Measurements from ENCODE around the gene HLA-B.

DNA sequence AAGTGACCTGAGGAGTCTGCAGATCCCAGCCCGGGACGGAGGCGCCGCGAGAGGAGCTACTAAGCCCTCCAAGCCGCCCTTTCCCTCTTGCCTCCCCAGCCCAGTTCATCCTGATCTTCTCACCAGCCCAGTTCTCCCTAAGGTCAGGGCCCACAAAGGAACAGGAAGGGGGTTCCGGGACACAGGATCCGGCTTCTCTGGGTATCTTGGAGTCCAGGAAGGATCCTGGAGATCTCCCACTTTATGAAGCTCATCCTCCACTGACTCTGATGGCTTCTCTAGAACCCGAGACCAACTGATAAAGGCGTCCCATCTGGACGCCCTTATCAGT lies 48.2 kb downstream of the HLA-B start:
- TF ChIP-seq, protein P1, sequence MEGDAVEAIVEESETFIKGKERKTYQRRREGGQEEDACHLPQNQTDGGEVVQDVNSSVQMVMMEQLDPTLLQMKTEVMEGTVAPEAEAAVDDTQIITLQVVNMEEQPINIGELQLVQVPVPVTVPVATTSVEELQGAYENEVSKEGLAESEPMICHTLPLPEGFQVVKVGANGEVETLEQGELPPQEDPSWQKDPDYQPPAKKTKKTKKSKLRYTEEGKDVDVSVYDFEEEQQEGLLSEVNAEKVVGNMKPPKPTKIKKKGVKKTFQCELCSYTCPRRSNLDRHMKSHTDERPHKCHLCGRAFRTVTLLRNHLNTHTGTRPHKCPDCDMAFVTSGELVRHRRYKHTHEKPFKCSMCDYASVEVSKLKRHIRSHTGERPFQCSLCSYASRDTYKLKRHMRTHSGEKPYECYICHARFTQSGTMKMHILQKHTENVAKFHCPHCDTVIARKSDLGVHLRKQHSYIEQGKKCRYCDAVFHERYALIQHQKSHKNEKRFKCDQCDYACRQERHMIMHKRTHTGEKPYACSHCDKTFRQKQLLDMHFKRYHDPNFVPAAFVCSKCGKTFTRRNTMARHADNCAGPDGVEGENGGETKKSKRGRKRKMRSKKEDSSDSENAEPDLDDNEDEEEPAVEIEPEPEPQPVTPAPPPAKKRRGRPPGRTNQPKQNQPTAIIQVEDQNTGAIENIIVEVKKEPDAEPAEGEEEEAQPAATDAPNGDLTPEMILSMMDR (tag by site-specific recombination; IDR thresholded peaks at IDR 0.05) = no peak
- TF ChIP-seq ZNF560 (tag by site-specific recombination; IDR thresholded peaks at IDR 0.05; ENCODE audit: borderline replicate concordance) = no peak
- TF ChIP-seq TCF7L2 (IDR thresholded peaks at IDR 0.05; ENCODE audit: borderline replicate concordance, low read depth, low read length) = no peak
- TF ChIP-seq ZNF514 (tag by site-specific recombination; IDR thresholded peaks at IDR 0.05) = no peak
- TF ChIP-seq, protein P2, sequence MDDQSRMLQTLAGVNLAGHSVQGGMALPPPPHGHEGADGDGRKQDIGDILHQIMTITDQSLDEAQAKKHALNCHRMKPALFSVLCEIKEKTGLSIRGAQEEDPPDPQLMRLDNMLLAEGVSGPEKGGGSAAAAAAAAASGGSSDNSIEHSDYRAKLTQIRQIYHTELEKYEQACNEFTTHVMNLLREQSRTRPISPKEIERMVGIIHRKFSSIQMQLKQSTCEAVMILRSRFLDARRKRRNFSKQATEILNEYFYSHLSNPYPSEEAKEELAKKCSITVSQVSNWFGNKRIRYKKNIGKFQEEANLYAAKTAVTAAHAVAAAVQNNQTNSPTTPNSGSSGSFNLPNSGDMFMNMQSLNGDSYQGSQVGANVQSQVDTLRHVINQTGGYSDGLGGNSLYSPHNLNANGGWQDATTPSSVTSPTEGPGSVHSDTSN (CRISPR knock-in tag; IDR thresholded peaks at IDR 0.05) = no peak
- TF ChIP-seq, protein P3, sequence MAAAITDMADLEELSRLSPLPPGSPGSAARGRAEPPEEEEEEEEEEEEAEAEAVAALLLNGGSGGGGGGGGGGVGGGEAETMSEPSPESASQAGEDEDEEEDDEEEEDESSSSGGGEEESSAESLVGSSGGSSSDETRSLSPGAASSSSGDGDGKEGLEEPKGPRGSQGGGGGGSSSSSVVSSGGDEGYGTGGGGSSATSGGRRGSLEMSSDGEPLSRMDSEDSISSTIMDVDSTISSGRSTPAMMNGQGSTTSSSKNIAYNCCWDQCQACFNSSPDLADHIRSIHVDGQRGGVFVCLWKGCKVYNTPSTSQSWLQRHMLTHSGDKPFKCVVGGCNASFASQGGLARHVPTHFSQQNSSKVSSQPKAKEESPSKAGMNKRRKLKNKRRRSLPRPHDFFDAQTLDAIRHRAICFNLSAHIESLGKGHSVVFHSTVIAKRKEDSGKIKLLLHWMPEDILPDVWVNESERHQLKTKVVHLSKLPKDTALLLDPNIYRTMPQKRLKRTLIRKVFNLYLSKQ (tag by site-specific recombination; IDR thresholded peaks at IDR 0.05; ENCODE audit: borderline replicate concordance) = no peak
- no peak for TF ChIP-seq ZBTB17 (tag by site-specific recombination; IDR thresholded peaks at IDR 0.05)
- no peak for TF ChIP-seq ZFP41 (tag by site-specific recombination; IDR thresholded peaks at IDR 0.05; ENCODE audit: borderline replicate concordance)
- no peak for TF ChIP-seq ZNF561 (tag by site-specific recombination; IDR thresholded peaks at IDR 0.05; ENCODE audit: borderline replicate concordance)

Data from HEK293 (cell line).